ENCODE data around the gene TSC22D2. TPM values are rescaled to one million over a fixed set of nuclear protein-coding genes. Genes with fewer than 3 reads are reported as not detected.

TSC22D2 gene
- total RNA-seq, 3 donors from 2014 or later (not counting 1 experiment from before 2014, with no cell fraction given) = 50.1 to 66.3 (median 63.0) TPM

- intact Hi-C loops (cut with micrococcal nuclease) = no loop called here
- no peak for TF ChIP-seq CTCF (IDR thresholded peaks at IDR 0.05)
- Mint-ChIP-seq H3K9me3 (no peaks in the 10 kb centered on the region), H3K36me3 (no peaks in the 10 kb centered on the region), H3K4me3 (no peak overlapping the region), H3K4me1 (peaks cover 28 to 30% of the 10 kb centered on the region in 2 donors), H3K27ac (no peak overlapping the region), H3K27me3 (ENCODE audit: low read depth in 2 of 2) (no peaks in the 10 kb centered on the region)
- Histone ChIP-seq H3K4me3 (ENCODE audit: low read length) (no peak overlapping the region), H3K4me1 (ENCODE audit: control insufficient read depth, insufficient read depth, low read length) (no peaks in the 10 kb centered on the region), H3K27ac (ENCODE audit: low read length) (no peak overlapping the region), H3K9me3 (ENCODE audit: control insufficient read depth, insufficient read depth, low read length) (no peaks in the 10 kb centered on the region), H3K27me3 (ENCODE audit: control insufficient read depth, insufficient read depth, low read length) (no peaks in the 10 kb centered on the region), H3K36me3 (ENCODE audit: control insufficient read depth, insufficient read depth, low read length) (peaks cover 1% of the 10 kb centered on the region)
- no peak for ATAC-seq
- no peak for DNase-seq
- 98% methylated on average over 2 of the region's 3 CpGs for WGBS (ENCODE audit: insufficient coverage)
These were observed 39.8 kb downstream of the TSC22D2 start for GRCh38 chr3:150447631-150448465.

- H3K27me3 Mint-ChIP-seq (ENCODE audit: low read depth in 2 of 2) = no peaks in the 10 kb centered on the region
- no peak for ATAC-seq
- H3K9me3 Mint-ChIP-seq = no peaks in the 10 kb centered on the region
- no peak overlapping the region for H3K4me3 Mint-ChIP-seq
- H3K36me3 Mint-ChIP-seq = no peaks in the 10 kb centered on the region
- H3K27ac Mint-ChIP-seq = peak overlapping the region in 1 of 2 donors; percentile 1
- no peaks in the 10 kb centered on the region for H3K9me3 ChIP-seq (ENCODE audit: control insufficient read depth, insufficient read depth, low read length)
- H3K4me3 ChIP-seq (ENCODE audit: low read length) = no peak overlapping the region
- H3K36me3 ChIP-seq (ENCODE audit: control insufficient read depth, insufficient read depth, low read length) = no peaks in the 10 kb centered on the region
- H3K27ac ChIP-seq (ENCODE audit: low read length) = no peak overlapping the region
- no peaks in the 10 kb centered on the region for H3K4me1 ChIP-seq (ENCODE audit: control insufficient read depth, insufficient read depth, low read length)
- no peaks in the 10 kb centered on the region for H3K27me3 ChIP-seq (ENCODE audit: control insufficient read depth, insufficient read depth, low read length)
- intact Hi-C loops (cut with micrococcal nuclease) = no loop called here
- no peak for TF ChIP-seq CTCF (IDR thresholded peaks at IDR 0.05)
- no peak for DNase-seq
- H3K4me1 Mint-ChIP-seq = peaks cover 33 to 36% of the 10 kb centered on the region in 2 donors
These were observed 41.1 kb downstream of the TSC22D2 start for GRCh38 chr3:150449169-150449721.

GRCh38 chr3:150450916-150451315, 42.8 kb downstream of the TSC22D2 start:
- Histone ChIP-seq H3K9me3 (ENCODE audit: control insufficient read depth, insufficient read depth, low read length) (no peaks in the 10 kb centered on the region), H3K4me1 (ENCODE audit: control insufficient read depth, insufficient read depth, low read length) (no peaks in the 10 kb centered on the region), H3K27me3 (ENCODE audit: control insufficient read depth, insufficient read depth, low read length) (no peaks in the 10 kb centered on the region), H3K27ac (ENCODE audit: low read length) (no peak overlapping the region), H3K36me3 (ENCODE audit: control insufficient read depth, insufficient read depth, low read length) (no peaks in the 10 kb centered on the region), H3K4me3 (ENCODE audit: low read length) (no peak overlapping the region)
- Mint-ChIP-seq H3K27me3 (ENCODE audit: low read depth in 2 of 2) (no peaks in the 10 kb centered on the region), H3K36me3 (no peaks in the 10 kb centered on the region), H3K4me1 (peaks cover 37 to 46% of the 10 kb centered on the region in 2 donors), H3K4me3 (no peak overlapping the region), H3K9me3 (no peaks in the 10 kb centered on the region), H3K27ac (no peak overlapping the region)
- DNase-seq (no peak), ATAC-seq (no peak)
- intact Hi-C loops (cut with micrococcal nuclease) = no loop called here
- no peak for TF ChIP-seq CTCF (IDR thresholded peaks at IDR 0.05)

Measured in natural killer cell (primary cell).